Gastroesophageal sphincter (tissue), 4 donors: ENCODE results near the gene KIAA1614. TPM values are rescaled to one million over a fixed set of nuclear protein-coding genes. Genes with fewer than 3 reads are reported as not detected.

Source experiments
- ATAC-seq: fragments of 150-250 bp; one replicate; pipeline ENCODE4 v1.9.1; 2016; ENCODE audit warnings: mild to moderate bottlenecking, moderate library complexity
- H3K27ac ChIP-seq, 4 donors: fragments of 200-600 bp; sonication (generic) in 3 of 4; 1 replicate in 3 of 4; 2 replicates in 1 of 4; pipeline ENCODE4 v1.5.1; 2016 to 2019
- H3K27me3 ChIP-seq: fragments of 200-600 bp; sonication (generic); one replicate; pipeline ENCODE4 v1.5.1; 2019
- H3K36me3 ChIP-seq, 2 donors: fragments of 200-600 bp; sonication (generic); one replicate each; pipeline ENCODE4 v1.5.1; 2019; ENCODE audit warnings: control low read depth in 1 of 2
- H3K4me1 ChIP-seq, 3 donors: fragments of 200-600 bp; sonication (generic); 1 replicate in 2 of 3; 2 replicates in 1 of 3; pipeline ENCODE4 v1.5.1; 2016 to 2019; ENCODE audit warnings: control low read depth in 2 of 3
- H3K4me3 ChIP-seq, 2 donors: fragments of 200-600 bp; sonication (generic); one replicate each; pipeline ENCODE4 v1.5.1; 2019; ENCODE audit warnings: mild to moderate bottlenecking in 1 of 2, moderate library complexity in 1 of 2
- H3K9me3 ChIP-seq, 3 donors: fragments of 200-600 bp; sonication (generic); one replicate each; pipeline ENCODE4 v1.5.1; 2017 to 2019; ENCODE audit warnings: control low read depth in 2 of 3
- EP300 ChIP-seq: sonication (generic); formaldehyde crosslinking; IDR thresholded peaks from one replicate; pipeline ENCODE4 v1.6.1; 2017; ENCODE audit warnings: antibody characterized with exemption, mild to moderate bottlenecking
- POLR2A ChIP-seq, 2 donors: fragments of 450-650 bp; IDR thresholded peaks; one replicate each; pipeline ENCODE4 v1.6.1; 2017; ENCODE audit warnings: antibody characterized with exemption in 2 of 2, mild to moderate bottlenecking in 2 of 2, moderate library complexity in 1 of 2
- POLR2AphosphoS5 ChIP-seq: sonication (generic); formaldehyde crosslinking; IDR thresholded peaks from one replicate; pipeline ENCODE4 v1.6.1; 2017; ENCODE audit warnings: antibody characterized with exemption
- WGBS, 2 donors: methylation state at CpG; one replicate each; pipeline ENCODE4 v1.1.5; 2018; ENCODE audit warnings: low coverage in 1 of 2; 5-methylcytosine and 5-hydroxymethylcytosine counted together
- total RNA-seq, 4 donors: library from RNA; depleted of rRNA; stranded (reverse); fragments of >200 nt; gene quantifications; one replicate each; pipeline ENCODE4 v1.1.0, GENCODE V29; 2016
- TF ChIP-seq, protein P1 (sequence below), 4 experiments: fragments of 200-600 bp in 2 of 4; fragments of 450-650 bp in 2 of 4; sonication (generic) in 1 of 4; IDR thresholded peaks; one replicate each; pipeline ENCODE4 v1.5.1; 2017 to 2019; ENCODE audit warnings: antibody characterized with exemption in 4 of 4, mild to moderate bottlenecking in 2 of 4, moderate library complexity in 2 of 4

Gene KIAA1614
- total RNA-seq, 4 donors from 2014 or later, result 11.2 to 30.9 (median 16.7) TPM

DNA sequence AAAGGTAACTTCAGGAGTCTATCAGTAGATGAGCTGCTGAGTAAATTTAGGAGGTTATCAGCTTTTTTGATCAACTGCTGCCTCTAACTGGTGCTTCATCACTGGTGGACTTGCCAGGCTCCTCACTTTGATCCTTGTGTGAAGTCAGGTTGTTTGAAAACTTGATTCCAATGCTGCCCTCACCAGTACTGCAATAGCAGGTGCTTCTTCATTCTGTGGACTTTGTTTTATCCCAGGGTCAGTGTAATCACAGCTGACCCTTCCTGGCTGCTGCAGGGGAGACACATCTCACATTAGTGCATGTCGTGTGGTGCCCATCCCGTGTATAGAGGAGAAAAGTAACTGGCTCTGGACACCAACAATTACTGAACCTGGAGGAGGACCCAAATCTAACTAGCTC lies 20.0 kb upstream of the KIAA1614 start:
- Histone ChIP-seq H3K36me3 (no peaks in the 10 kb centered on the region), H3K27me3 (no peaks in the 10 kb centered on the region), H3K27ac (no peak overlapping the region), H3K9me3 (no peaks in the 10 kb centered on the region), H3K4me1 (no peaks in the 10 kb centered on the region), H3K4me3 (no peak overlapping the region)
- no peak for ATAC-seq
- 52 to 75% methylated on average over 2 of the region's 2 CpGs for WGBS, 2 donors
- no peak for TF ChIP-seq POLR2A (IDR thresholded peaks at IDR 0.05)
- TF ChIP-seq POLR2AphosphoS5, result no peak
- TF ChIP-seq, protein P1, sequence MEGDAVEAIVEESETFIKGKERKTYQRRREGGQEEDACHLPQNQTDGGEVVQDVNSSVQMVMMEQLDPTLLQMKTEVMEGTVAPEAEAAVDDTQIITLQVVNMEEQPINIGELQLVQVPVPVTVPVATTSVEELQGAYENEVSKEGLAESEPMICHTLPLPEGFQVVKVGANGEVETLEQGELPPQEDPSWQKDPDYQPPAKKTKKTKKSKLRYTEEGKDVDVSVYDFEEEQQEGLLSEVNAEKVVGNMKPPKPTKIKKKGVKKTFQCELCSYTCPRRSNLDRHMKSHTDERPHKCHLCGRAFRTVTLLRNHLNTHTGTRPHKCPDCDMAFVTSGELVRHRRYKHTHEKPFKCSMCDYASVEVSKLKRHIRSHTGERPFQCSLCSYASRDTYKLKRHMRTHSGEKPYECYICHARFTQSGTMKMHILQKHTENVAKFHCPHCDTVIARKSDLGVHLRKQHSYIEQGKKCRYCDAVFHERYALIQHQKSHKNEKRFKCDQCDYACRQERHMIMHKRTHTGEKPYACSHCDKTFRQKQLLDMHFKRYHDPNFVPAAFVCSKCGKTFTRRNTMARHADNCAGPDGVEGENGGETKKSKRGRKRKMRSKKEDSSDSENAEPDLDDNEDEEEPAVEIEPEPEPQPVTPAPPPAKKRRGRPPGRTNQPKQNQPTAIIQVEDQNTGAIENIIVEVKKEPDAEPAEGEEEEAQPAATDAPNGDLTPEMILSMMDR (IDR thresholded peaks at IDR 0.05), result no peak
- no peak for TF ChIP-seq EP300

DNA sequence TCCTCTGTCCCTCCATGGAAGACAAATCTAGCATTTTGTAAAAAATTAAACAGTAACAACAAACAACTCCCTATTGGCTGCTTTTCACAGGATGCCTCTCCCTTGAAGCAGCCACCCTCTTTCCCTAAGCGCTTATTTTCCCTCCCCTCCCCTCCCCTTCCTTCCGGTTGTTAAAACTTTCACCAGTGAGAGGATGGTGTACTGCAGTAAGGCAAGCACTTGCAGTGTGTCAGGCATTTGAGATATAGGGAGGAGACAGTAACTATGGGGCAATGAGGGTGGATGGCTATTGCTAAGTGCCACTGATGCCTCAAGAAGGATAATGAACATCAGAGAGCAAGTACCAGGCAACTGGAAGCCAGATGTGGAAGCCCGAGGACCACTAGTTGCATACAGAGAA lies 19.1 kb upstream of the KIAA1614 start:
- H3K4me3 ChIP-seq, result no peak overlapping the region
- peaks cover 3% of the 10 kb centered on the region for H3K27me3 ChIP-seq
- no peak for ATAC-seq
- H3K36me3 ChIP-seq, result no peaks in the 10 kb centered on the region
- TF ChIP-seq POLR2AphosphoS5, result no peak
- no peak for TF ChIP-seq EP300
- TF ChIP-seq, protein P1 (IDR thresholded peaks at IDR 0.05), result no peak
- no peaks in the 10 kb centered on the region for H3K4me1 ChIP-seq
- H3K27ac ChIP-seq, result no peak overlapping the region
- WGBS, 2 donors, result 38% methylated on average over 2 of the region's 3 CpGs; no CpG with 5 or more reads in 1 of the 2 donors
- H3K9me3 ChIP-seq, result no peaks in the 10 kb centered on the region

GRCh38 chr1:180896161-180896560 lies 16.5 kb upstream of the KIAA1614 start:
- TF ChIP-seq, protein P1 (IDR thresholded peaks at IDR 0.05), result no peak
- TF ChIP-seq POLR2AphosphoS5 (no peak), EP300 (no peak), POLR2A (IDR thresholded peaks at IDR 0.05) (no peak)
- Histone ChIP-seq H3K27ac (no peak overlapping the region), H3K36me3 (no peaks in the 10 kb centered on the region), H3K4me3 (no peak overlapping the region), H3K4me1 (no peaks in the 10 kb centered on the region), H3K27me3 (peaks cover 18% of the 10 kb centered on the region), H3K9me3 (no peaks in the 10 kb centered on the region)
- WGBS, 2 donors, result 100% methylated on average over 1 of the region's 3 CpGs; no CpG with 5 or more reads in 1 of the 2 donors
- ATAC-seq, result no peak

DNA sequence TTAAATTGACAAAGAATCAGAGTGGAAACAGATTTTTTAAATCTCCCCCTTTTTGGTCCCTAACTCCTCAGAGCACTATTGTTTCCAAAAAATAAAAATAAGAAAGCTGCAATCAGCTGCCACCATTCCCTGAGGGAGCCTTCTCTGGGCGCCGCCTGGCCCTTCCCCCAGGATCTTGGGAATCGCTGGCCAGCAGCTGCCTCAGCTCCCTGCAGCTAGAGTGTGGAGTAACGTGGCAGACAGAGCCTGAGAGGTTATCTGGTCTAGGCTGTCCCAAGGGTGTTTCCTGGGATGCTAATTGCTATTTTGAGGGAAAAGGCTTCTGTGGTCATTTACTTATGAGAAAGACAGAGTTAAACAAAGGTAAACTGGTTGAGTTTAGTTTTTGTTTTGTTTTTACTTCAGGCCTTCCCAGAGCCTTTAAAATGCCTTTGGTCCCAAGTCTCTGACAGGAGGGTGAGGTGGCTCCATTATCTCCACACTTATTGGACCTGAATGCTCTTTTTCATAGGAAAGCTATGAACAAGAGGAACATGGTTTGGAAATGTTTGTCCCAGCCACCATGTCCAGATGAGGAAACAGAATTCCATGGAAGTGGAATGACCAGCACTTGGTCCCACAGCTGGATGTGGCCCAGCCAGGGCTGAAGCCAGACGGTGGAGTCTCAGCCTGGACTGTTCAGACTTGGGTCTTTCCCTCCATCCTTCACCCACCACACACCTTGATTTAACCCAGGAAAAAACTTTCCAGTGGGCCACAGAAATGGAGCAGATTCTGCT lies 14.1 kb upstream of the KIAA1614 start:
- TF ChIP-seq, protein P1 (IDR thresholded peaks at IDR 0.05), result no peak
- TF ChIP-seq POLR2AphosphoS5 (no peak), EP300 (no peak)
- H3K4me3 ChIP-seq, result no peak overlapping the region
- no peaks in the 10 kb centered on the region for H3K36me3 ChIP-seq
- ATAC-seq, result no peak
- H3K27me3 ChIP-seq, result peaks cover 18% of the 10 kb centered on the region
- H3K27ac ChIP-seq, result no peak overlapping the region
- H3K4me1 ChIP-seq, result no peaks in the 10 kb centered on the region
- 42 to 46% methylated on average over 2 to 4 of the region's 5 CpGs for WGBS, 2 donors
- H3K9me3 ChIP-seq, result no peaks in the 10 kb centered on the region

GRCh38 chr1:180899262-180899661 lies 13.4 kb upstream of the KIAA1614 start:
- no peaks in the 10 kb centered on the region for H3K4me1 ChIP-seq
- H3K27me3 ChIP-seq, result peaks cover 18% of the 10 kb centered on the region
- TF ChIP-seq EP300 (no peak), POLR2A (IDR thresholded peaks at IDR 0.05) (no peak), POLR2AphosphoS5 (no peak)
- TF ChIP-seq, protein P1 (IDR thresholded peaks at IDR 0.05), result no peak
- no peaks in the 10 kb centered on the region for H3K36me3 ChIP-seq
- H3K4me3 ChIP-seq, result no peak overlapping the region
- no peak overlapping the region for H3K27ac ChIP-seq
- WGBS, 2 donors, result 100% methylated on average over 1 of the region's 7 CpGs; no CpG with 5 or more reads in 1 of the 2 donors
- H3K9me3 ChIP-seq, result no peaks in the 10 kb centered on the region
- no peak for ATAC-seq
